GM19395 (cell line): ENCODE results near the gene EFNB3.
A peak's percentile ranks its signal among the peaks of the same experiment; 100 is the strongest.

Experiments used
- ATAC-seq: cut with Tn5 transposase; IDR thresholded peaks from one replicate; pipeline ENCODE4 v1.9.1; 2021; ENCODE audit warnings: mild to moderate bottlenecking, moderate library complexity; ENCODE audit not compliant: unreplicated experiment

Gene EFNB3, protein sequence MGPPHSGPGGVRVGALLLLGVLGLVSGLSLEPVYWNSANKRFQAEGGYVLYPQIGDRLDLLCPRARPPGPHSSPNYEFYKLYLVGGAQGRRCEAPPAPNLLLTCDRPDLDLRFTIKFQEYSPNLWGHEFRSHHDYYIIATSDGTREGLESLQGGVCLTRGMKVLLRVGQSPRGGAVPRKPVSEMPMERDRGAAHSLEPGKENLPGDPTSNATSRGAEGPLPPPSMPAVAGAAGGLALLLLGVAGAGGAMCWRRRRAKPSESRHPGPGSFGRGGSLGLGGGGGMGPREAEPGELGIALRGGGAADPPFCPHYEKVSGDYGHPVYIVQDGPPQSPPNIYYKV

DNA sequence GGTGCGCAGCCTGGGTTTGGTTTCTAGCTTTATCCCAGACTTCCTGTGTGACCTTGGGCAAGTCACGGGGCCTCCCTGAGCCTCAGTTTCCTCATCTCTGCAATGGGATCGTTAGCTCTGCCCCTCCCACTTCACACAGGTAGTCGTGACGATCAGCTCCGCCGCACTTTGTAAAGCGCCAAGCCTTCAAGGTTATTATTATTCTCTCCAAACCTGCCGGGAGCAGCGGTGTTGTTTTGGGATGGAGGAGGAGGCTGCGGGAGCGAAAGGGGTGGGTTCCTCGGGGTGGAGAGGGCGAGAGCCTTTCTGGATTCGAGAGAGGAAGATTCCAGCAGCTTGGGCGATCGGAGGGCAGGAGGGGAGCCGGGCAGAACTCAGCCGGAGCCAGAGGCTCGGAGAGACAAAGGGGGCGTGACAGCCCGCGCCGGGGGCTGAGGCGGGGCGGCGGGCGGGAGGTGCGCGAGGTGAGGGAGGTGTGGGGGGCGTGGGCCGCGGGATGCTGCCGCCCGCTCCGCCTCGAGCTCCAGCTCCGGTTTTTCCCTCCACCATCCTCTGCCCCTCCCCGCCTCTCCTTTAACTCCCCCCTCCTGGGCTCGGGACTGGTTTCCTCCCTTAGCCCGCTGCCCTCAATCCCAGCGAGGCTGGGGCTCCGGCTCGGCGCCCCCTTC, at the start of gene EFNB3:
Gene EFNB3, plus strand, starts transcription at position 602 of the 668 bp plus-strand sequence. CDS start 397 bp downstream, outside the sequence.
- no peak for ATAC-seq

- ATAC-seq, result no peak
Observed at GRCh38 chr17:7655541-7655840, 49.5 kb upstream of the EFNB3 start.

DNA sequence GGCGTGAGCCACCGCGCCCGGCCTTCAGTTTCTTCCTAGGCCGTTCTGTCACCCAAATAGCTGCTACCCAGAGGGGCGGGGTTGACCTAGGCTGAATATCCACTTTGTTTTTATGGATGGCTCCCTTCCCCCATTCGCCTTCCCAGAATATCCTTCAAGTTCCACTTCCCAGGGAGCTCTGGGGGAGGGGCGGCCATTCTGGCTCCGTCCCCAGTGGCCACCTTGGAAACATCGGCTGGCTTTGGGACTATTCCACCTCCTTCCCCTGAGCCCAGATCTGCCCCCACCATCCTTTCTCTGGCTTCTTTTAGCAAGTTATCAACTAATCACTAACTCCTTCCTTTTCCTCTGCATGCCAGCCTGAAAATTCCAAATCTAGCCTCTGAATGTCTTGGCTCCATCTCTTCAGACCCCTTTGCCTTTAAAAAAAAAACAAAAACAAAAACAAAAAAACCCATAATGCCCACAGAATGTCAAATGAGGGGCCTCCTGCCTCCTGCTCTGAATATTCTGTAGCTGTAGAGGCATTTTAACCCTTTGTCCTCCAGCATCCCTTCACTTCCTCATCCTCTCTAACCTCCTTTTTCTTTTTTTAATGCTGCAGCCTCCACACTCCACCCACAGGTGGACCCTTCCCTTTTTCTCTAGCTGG, 47.9 kb upstream of the EFNB3 start:
- no peak for ATAC-seq

DNA sequence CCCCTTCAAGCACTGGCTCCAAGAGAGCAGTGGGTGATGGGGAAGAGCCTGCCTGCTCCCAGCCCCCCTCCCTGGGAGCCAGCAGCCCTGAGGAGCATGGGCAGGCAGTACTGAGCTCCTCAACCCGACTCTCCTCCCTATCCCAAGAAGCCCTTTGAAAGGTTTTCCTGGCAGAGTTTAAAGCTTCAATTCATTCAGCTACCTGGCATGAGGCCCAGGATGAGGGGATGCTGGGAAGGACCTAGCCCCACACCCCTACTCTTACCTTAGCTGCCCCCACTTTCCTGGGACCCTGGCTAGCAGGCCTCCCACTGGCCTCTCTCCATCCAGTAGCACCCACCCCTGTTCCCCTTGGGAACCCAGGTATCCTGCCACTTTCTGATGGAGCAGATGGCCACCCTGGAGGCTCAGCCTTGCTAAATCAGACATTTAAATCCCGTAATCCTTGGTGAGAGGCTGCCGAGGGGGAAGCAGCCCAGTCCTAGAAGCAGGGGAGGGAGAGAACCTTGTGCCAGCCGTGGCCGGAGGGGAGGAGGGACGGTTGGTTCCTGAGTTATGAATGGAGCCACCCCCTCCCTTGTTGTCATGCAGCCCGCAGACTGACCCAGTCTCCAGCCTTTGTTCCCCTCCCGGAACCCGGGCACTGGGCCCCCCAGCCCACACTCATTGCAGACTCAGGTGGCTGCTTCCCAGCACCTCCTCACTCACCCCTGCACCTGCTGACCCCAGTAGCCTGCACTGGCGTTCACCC, 37.2 kb upstream of the EFNB3 start:
- no peak for ATAC-seq

DNA sequence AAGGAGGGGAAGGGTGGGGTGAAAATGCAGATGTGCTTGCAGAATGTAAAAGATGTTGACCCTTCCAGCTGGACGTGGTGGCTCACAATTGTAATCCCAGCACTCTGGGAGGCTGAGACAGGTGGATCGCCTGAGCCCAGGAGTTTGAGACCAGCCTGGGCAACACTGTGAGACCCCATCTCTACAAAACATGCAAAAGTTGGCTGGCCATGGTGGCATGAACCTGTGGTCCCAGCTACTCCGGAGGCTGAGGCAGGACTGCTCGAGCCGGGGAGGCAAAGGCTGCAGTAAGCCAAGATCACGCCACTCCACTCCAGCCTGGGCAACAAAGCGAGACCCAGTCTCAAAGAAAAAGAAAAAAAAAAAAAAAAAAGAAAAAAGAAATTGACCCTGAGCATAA, 36.5 kb upstream of the EFNB3 start:
- no peak for ATAC-seq

GRCh38 chr17:7673239-7673638, 31.8 kb upstream of the EFNB3 start:
- no peak for ATAC-seq

DNA sequence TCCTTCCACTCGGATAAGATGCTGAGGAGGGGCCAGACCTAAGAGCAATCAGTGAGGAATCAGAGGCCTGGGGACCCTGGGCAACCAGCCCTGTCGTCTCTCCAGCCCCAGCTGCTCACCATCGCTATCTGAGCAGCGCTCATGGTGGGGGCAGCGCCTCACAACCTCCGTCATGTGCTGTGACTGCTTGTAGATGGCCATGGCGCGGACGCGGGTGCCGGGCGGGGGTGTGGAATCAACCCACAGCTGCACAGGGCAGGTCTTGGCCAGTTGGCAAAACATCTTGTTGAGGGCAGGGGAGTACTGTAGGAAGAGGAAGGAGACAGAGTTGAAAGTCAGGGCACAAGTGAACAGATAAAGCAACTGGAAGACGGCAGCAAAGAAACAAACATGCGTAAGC, 30.1 kb upstream of the EFNB3 start:
- ATAC-seq, result no peak

GRCh38 chr17:7676533-7676932, 28.5 kb upstream of the EFNB3 start:
- no peak for ATAC-seq

- ATAC-seq, result no peak
Observed at GRCh38 chr17:7677388-7678067, 27.5 kb upstream of the EFNB3 start.

GRCh38 chr17:7684851-7685532, 20.0 kb upstream of the EFNB3 start:
- no peak for ATAC-seq

DNA sequence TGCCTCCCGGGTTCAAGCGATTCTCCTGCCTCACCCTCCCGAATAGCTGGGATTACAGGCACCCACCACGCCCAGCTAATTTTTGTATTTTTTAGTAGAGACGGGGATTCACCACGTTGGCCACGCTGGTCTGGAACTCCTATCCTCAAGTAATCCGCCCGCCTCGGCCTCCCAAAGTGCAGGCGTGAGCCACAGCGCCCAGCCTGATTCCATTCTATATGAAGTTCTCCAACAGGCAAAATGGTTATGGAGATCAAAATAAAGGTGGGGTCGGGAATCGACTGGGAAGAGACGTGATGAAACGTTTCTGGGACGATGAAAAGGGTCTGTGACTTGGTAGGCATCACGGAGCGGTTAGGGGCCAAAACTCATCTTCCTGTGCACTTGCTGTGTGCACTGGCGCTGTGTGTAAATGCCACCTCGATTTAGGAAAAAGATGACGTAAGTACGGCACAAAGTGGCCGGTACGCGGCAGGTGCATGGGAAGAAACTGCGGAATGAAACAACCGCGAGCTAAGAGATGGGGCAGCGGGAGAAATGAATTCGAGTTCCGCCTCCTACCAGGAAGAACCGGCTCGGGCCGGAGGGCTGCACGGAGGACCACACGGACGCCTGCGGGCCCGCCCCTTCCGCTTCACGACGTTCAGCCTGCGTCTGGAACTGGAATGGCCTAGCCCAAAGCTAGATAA, 19.3 kb upstream of the EFNB3 start:
- ATAC-seq, result peak; percentile 50

- peak; percentile 56 for ATAC-seq
Observed at GRCh38 chr17:7686222-7687071, 18.6 kb upstream of the EFNB3 start.

DNA sequence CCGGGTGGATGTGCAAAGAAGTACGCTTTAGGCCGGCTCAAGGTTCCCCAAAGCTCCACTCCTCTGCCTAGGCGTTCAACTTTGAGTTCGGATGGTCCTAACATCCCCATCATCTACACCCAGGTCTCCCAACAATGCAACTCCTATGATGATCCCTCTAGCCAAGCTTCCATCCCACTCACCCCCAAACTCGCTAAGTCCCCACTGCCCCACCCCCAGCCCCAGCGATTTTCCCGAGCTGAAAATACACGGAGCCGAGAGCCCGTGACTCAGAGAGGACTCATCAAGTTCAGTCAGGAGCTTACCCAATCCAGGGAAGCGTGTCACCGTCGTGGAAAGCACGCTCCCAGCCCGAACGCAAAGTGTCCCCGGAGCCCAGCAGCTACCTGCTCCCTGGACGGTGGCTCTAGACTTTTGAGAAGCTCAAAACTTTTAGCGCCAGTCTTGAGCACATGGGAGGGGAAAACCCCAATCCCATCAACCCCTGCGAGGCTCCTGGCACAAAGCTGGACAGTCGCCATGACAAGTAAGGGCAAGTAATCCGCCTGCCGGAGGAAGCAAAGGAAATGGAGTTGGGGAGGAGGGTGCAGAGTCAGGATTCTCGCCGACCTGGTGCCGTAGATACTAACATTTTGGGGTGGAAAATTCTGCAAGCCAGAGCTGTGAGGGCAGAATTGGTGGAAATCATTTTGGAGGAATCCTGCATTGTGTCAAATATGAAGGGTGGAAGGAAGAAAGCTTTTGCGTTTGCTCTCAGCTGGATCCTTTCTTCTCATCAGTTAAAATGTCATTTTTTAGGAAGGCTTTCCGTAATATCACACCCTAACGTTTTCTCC, 17.7 kb upstream of the EFNB3 start, which contains the start of gene TP53:
Gene TP53, minus strand, starts transcription at position 419 of the 836 bp plus-strand sequence. CDS start 10,896 bp downstream, outside the sequence.
- ATAC-seq, result peak; percentile 41

GRCh38 chr17:7687908-7688807, 16.8 kb upstream of the EFNB3 start, which contains the start of gene WRAP53:
TSS of gene WRAP53 (plus strand) at chr17:7688477. CDS start at chr17:7688649, 172 bp downstream.
- peak; percentile 70 for ATAC-seq

DNA sequence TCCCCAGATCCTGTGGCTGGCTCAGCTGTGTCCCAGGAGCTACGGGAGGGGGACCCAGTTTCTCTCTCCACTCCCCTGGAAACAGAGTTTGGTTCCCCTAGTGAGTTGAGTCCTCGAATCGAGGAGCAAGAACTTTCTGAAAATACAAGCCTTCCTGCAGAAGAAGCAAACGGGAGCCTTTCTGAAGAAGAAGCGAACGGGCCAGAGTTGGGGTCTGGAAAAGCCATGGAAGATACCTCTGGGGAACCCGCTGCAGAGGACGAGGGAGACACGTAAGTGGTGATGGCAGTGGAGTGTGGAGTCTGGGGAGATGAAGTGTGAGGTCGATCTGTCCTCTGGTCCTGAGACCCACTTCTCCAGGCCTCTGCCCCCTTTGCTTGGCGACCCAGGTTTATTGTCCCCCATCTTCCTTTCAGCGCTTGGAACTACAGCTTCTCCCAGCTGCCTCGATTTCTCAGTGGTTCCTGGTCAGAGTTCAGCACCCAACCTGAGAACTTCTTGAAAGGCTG, 16.1 kb upstream of the EFNB3 start:
- ATAC-seq, result no peak

DNA sequence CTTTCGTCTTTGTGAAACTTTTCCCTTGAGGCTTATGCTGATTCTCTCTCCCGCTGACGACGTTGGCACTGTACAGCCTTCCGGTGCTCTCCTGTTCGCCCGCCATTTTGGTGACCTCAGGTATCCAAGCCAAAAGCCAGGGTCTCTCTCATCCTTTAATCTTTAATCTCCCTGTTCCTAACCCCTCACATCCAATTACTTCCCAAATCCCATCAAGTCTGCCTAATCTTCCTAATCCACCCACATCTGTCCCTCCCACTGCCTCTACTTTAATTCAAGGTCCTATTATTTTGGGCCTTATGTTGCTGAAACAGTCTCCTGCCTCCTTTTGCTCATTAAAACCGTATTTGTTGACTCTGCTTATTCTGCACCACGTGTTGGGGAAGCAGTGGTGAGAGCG, 9.4 kb upstream of the EFNB3 start:
- ATAC-seq, result no peak
